ENCODE measurements around the gene BEGAIN. TPM values are rescaled to one million over a fixed set of nuclear protein-coding genes. Genes with fewer than 3 reads are reported as not detected.

The BEGAIN gene
- total and polyA plus RNA-seq, 4 donors = 0.27 to 1.6 (median 1.3) TPM

DNA sequence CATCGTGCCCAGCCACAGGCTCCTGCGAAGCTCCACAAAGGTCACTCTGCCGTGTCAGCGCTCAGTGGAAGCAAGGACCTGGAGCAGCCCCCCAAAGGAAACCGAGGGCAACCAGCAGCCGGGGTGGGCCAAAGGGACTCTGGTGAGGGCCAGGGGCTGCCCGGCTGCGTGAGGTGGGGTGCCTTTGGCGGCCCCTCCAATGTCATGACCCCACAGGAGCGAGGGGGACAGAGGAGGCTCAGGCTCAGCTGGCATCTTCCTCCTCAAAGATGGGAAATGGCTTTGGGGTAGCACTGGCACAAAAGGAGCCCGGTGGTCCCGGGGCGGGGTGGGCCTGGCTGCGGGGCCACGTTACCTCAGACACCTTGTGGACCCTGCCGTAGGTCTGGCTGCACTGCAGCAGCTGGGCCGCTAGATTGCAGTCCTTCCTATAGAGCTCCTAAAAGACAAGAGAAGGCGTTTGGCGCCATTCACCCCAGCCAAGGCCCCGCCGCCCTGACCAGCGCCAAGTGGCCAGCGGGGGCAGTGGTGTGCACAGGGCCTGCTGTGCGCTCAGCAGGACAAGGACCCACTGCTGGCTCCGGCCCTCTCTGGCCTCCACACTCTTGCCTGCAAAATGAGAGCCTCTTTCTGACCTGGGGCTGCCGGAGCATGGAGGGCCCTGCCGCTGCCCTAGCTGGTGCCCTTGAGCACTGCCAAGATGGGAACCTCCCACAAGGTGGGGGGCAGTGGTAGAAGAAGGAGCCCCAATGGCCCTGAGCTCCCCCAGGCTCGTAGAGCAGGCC lies 46.9 kb downstream of the BEGAIN start:
- no peaks in the 10 kb centered on the region for H3K36me3 ChIP-seq (ENCODE audit: control insufficient read depth in 4 of 4, insufficient read depth in 4 of 4, low read length in 4 of 4)
- TF ChIP-seq, protein P1, sequence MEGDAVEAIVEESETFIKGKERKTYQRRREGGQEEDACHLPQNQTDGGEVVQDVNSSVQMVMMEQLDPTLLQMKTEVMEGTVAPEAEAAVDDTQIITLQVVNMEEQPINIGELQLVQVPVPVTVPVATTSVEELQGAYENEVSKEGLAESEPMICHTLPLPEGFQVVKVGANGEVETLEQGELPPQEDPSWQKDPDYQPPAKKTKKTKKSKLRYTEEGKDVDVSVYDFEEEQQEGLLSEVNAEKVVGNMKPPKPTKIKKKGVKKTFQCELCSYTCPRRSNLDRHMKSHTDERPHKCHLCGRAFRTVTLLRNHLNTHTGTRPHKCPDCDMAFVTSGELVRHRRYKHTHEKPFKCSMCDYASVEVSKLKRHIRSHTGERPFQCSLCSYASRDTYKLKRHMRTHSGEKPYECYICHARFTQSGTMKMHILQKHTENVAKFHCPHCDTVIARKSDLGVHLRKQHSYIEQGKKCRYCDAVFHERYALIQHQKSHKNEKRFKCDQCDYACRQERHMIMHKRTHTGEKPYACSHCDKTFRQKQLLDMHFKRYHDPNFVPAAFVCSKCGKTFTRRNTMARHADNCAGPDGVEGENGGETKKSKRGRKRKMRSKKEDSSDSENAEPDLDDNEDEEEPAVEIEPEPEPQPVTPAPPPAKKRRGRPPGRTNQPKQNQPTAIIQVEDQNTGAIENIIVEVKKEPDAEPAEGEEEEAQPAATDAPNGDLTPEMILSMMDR (IDR thresholded peaks at IDR 0.05; ENCODE audit: control extremely low read depth, extremely low read depth) = no peak
- no peak overlapping the region for H3K27ac ChIP-seq (ENCODE audit: low read depth in 1 of 2, low read length in 1 of 2)
- 90 to 94% methylated on average over 28 of the region's 28 CpGs for WGBS, 2 donors
- H3K4me1 ChIP-seq (ENCODE audit: control insufficient read depth in 5 of 5, insufficient read depth in 5 of 5, low read length in 5 of 5) = no peaks in the 10 kb centered on the region
- H3K9ac ChIP-seq (ENCODE audit: insufficient read depth in 1 of 2, low read length in 2 of 2) = no peak overlapping the region
- H3K9me3 ChIP-seq (ENCODE audit: control insufficient read depth in 4 of 4, insufficient read depth in 3 of 4, low read length in 3 of 4) = no peaks in the 10 kb centered on the region
- DNase-seq = peak; percentile 33 to 58 (median 49)
- ATAC-seq (ENCODE audit: insufficient read depth, low FRiP score) = no peak
- no peak overlapping the region for H3K4me3 ChIP-seq
- H3K27me3 ChIP-seq (ENCODE audit: control insufficient read depth in 3 of 3, insufficient read depth in 3 of 3, low read length in 2 of 3) = no peaks in the 10 kb centered on the region

DNA sequence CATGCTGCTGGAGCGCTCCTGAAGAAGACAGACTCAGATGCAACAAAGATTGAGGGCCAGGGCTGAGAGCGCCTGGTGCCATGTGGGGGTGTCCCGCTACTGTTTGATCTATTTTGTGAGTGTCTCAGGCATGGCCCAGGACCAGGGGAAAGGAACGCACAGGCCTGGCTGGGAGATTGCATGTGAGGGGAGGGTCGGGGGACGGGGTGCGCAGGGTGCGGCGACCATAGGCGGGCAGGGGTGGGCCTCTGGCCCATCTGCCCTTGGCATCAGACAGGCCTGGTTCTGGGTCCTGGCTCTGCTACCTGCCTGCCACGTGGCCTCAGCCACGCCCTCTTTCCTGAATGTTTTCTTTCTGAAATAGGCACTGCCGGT lies 47.5 kb downstream of the BEGAIN start:
- Histone ChIP-seq H3K4me1 (ENCODE audit: control insufficient read depth in 5 of 5, insufficient read depth in 5 of 5, low read length in 5 of 5) (no peaks in the 10 kb centered on the region), H3K9ac (ENCODE audit: insufficient read depth in 1 of 2, low read length in 2 of 2) (no peak overlapping the region), H3K27ac (ENCODE audit: low read depth in 1 of 2, low read length in 1 of 2) (no peak overlapping the region), H3K4me3 (no peak overlapping the region), H3K9me3 (ENCODE audit: control insufficient read depth in 4 of 4, insufficient read depth in 3 of 4, low read length in 3 of 4) (no peaks in the 10 kb centered on the region), H3K27me3 (ENCODE audit: control insufficient read depth in 3 of 3, insufficient read depth in 3 of 3, low read length in 2 of 3) (no peaks in the 10 kb centered on the region), H3K36me3 (ENCODE audit: control insufficient read depth in 4 of 4, insufficient read depth in 4 of 4, low read length in 4 of 4) (no peaks in the 10 kb centered on the region)
- DNase-seq (peak in 1 of 3 donors; percentile 8), ATAC-seq (ENCODE audit: insufficient read depth, low FRiP score) (no peak)
- TF ChIP-seq, protein P1 (IDR thresholded peaks at IDR 0.05; ENCODE audit: control extremely low read depth, extremely low read depth) = no peak
- whole genome bisulfite sequencing, 2 donors = 93 to 96% methylated on average over 13 of the region's 13 CpGs

DNA sequence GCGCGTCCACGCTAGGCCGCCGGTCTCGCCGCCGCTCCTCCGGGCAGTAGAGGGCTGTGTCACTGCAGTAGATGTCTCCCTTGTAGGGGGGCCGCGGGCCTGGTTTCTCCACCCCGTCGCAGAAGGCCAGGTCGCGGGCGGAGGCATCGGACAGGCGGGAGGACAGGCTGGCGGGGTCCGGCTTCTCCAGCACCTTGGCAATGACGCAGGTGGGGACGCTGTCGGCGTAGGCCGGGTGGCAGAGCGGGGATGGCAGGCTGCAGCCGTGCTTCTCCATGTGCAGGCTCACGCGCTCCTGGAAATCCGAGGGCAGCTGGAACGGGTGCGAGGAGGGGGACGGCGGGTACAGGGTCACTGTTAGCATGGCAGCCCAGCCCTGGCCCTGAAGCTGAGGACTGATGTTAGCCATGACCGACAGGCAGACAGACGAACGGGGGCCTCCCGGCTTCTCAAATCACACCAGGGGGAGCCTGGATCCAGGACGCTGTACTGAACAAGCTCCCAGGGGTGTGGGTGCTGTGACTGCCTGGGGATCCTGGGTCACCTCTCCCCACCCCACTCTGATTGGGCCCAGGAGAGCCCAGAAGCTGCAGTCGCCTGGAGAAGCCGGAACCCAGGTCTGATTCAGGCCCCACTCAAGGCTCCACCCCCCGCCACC lies 48.1 kb downstream of the BEGAIN start:
- 95 to 96% methylated on average over 41 to 42 of the region's 42 CpGs for WGBS, 2 donors
- Histone ChIP-seq H3K9ac (ENCODE audit: insufficient read depth in 1 of 2, low read length in 2 of 2) (no peak overlapping the region), H3K36me3 (ENCODE audit: control insufficient read depth in 4 of 4, insufficient read depth in 4 of 4, low read length in 4 of 4) (no peaks in the 10 kb centered on the region), H3K27me3 (ENCODE audit: control insufficient read depth in 3 of 3, insufficient read depth in 3 of 3, low read length in 2 of 3) (no peaks in the 10 kb centered on the region), H3K4me1 (ENCODE audit: control insufficient read depth in 5 of 5, insufficient read depth in 5 of 5, low read length in 5 of 5) (no peaks in the 10 kb centered on the region), H3K4me3 (no peak overlapping the region), H3K27ac (ENCODE audit: low read depth in 1 of 2, low read length in 1 of 2) (no peak overlapping the region), H3K9me3 (ENCODE audit: control insufficient read depth in 4 of 4, insufficient read depth in 3 of 4, low read length in 3 of 4) (no peaks in the 10 kb centered on the region)
- TF ChIP-seq, protein P1 (IDR thresholded peaks at IDR 0.05; ENCODE audit: control extremely low read depth, extremely low read depth) = no peak
- ATAC-seq (ENCODE audit: insufficient read depth, low FRiP score) = no peak
- DNase-seq = peak in 1 of 3 donors; percentile 4

All from lung (tissue), 12 donors.